H9 (cell line): ENCODE results near the gene GSC2. TPM values are rescaled to one million over a fixed set of nuclear protein-coding genes. Genes with fewer than 3 reads are reported as not detected.

Experiments
- DNase-seq: peaks from one replicate; pipeline ENCODE4 v3.0.0-alpha.2; 2017
- H2AFZ ChIP-seq: one replicate; pipeline ENCODE4 v1.6.1; 2013; ENCODE audit warnings: mild to moderate bottlenecking, low read length, control low read depth, moderate library complexity
- H2AK5ac ChIP-seq: 2 replicates; pipeline ENCODE4 v1.6.1; 2013; ENCODE audit warnings: low read length, control low read depth, mixed read lengths; ENCODE audit not compliant: insufficient read length
- H2BK120ac ChIP-seq: one replicate; pipeline ENCODE4 v1.6.1; 2013; ENCODE audit warnings: low read depth, mild to moderate bottlenecking, low read length, control low read depth, inconsistent platforms; ENCODE audit not compliant: poor library complexity, severe bottlenecking
- H2BK12ac ChIP-seq: 2 replicates; pipeline ENCODE4 v1.6.1; 2013; ENCODE audit warnings: low read length, control low read depth, mixed read lengths, low read depth; ENCODE audit not compliant: insufficient read length
- H2BK15ac ChIP-seq: 2 replicates; pipeline ENCODE4 v1.6.1; 2013; ENCODE audit warnings: low read depth, low read length, control low read depth
- H2BK20ac ChIP-seq: one replicate; pipeline ENCODE4 v1.6.1; 2013; ENCODE audit warnings: low read depth, mild to moderate bottlenecking, low read length, control low read depth, inconsistent platforms; ENCODE audit not compliant: poor library complexity, severe bottlenecking
- H2BK5ac ChIP-seq: 2 replicates; pipeline ENCODE4 v1.6.1; 2013; ENCODE audit warnings: low read length, control low read depth, mixed read lengths; ENCODE audit not compliant: insufficient read length
- H3K14ac ChIP-seq: 2 replicates; pipeline ENCODE4 v1.6.1; 2013; ENCODE audit warnings: low read length, control low read depth; ENCODE audit not compliant: insufficient read depth
- H3K18ac ChIP-seq: 2 replicates; pipeline ENCODE4 v1.6.1; 2013; ENCODE audit warnings: low read depth, mild to moderate bottlenecking, mixed read lengths, low read length, control low read depth; ENCODE audit not compliant: insufficient read length
- H3K23ac ChIP-seq: 2 replicates; pipeline ENCODE4 v1.6.1; 2013; ENCODE audit warnings: low read length, control low read depth, mixed read lengths, low read depth; ENCODE audit not compliant: insufficient read length
- H3K23me2 ChIP-seq: 2 replicates; pipeline ENCODE4 v1.6.1; 2013; ENCODE audit warnings: low read depth, mild to moderate bottlenecking, mixed read lengths, low read length, control low read depth; ENCODE audit not compliant: insufficient read length, poor library complexity, severe bottlenecking
- H3K27ac ChIP-seq: 2 replicates; pipeline ENCODE4 v1.5.1; 2013; ENCODE audit warnings: low read length, control low read depth, mixed read lengths, low read depth; ENCODE audit not compliant: insufficient read length
- H3K27me3 ChIP-seq: 2 replicates; pipeline ENCODE4 v1.6.1; 2013; ENCODE audit warnings: low read length, control low read depth, inconsistent platforms; ENCODE audit not compliant: insufficient read depth
- H3K4ac ChIP-seq: 2 replicates; pipeline ENCODE4 v1.6.1; 2013; ENCODE audit warnings: low read depth, mild to moderate bottlenecking, control low read depth, inconsistent platforms, low read length, moderate library complexity
- H3K4me1 ChIP-seq: 2 replicates; pipeline ENCODE4 v1.6.1; 2013; ENCODE audit warnings: low read length, control low read depth, inconsistent platforms; ENCODE audit not compliant: insufficient read depth
- H3K4me2 ChIP-seq: 2 replicates; pipeline ENCODE4 v1.6.1; 2013; ENCODE audit warnings: low read length, control low read depth, mixed read lengths; ENCODE audit not compliant: insufficient read length, insufficient read depth
- H3K56ac ChIP-seq: 2 replicates; pipeline ENCODE4 v1.6.1; 2013; ENCODE audit warnings: low read depth, mild to moderate bottlenecking, mixed read lengths, low read length, control low read depth; ENCODE audit not compliant: insufficient read length
- H3K79me1 ChIP-seq: 2 replicates; pipeline ENCODE4 v1.6.1; 2013; ENCODE audit warnings: low read depth, mild to moderate bottlenecking, moderate library complexity, low read length, control low read depth, inconsistent platforms; ENCODE audit not compliant: insufficient read depth, poor library complexity, severe bottlenecking
- H3K79me2 ChIP-seq: 2 replicates; pipeline ENCODE4 v1.6.1; 2013; ENCODE audit warnings: low read length, control low read depth, inconsistent platforms; ENCODE audit not compliant: insufficient read depth
- H3K9ac ChIP-seq: 2 replicates; pipeline ENCODE4 v1.6.1; 2013; ENCODE audit warnings: low read length, control low read depth, mixed read lengths; ENCODE audit not compliant: insufficient read length; ENCODE audit errors: extremely low read depth
- H3K9me3 ChIP-seq: one replicate; pipeline ENCODE4 v1.6.1; 2013; ENCODE audit warnings: low read depth, low read length, inconsistent platforms; ENCODE audit not compliant: control insufficient read depth
- H3T11ph ChIP-seq: one replicate; pipeline ENCODE4 v1.6.1; 2013; ENCODE audit warnings: mild to moderate bottlenecking, low read length, control low read depth, inconsistent platforms
- H4K20me1 ChIP-seq: one replicate; pipeline ENCODE4 v1.6.1; 2013; ENCODE audit not compliant: control insufficient read depth, insufficient read length, insufficient read depth
- H4K5ac ChIP-seq: 2 replicates; pipeline ENCODE4 v1.6.1; 2013; ENCODE audit warnings: low read depth, mild to moderate bottlenecking, mixed read lengths, low read length, control low read depth; ENCODE audit not compliant: insufficient read length
- H4K8ac ChIP-seq: replicated peaks from 2 replicates; pipeline ENCODE4 v1.6.1; 2013; ENCODE audit warnings: low read length, control low read depth, mixed read lengths, low read depth; ENCODE audit not compliant: insufficient read length
- H4K91ac ChIP-seq: 2 replicates; pipeline ENCODE4 v1.6.1; 2013; ENCODE audit warnings: low read depth, mild to moderate bottlenecking, moderate library complexity, mixed read lengths, low read length, control low read depth; ENCODE audit not compliant: insufficient read length
- H3K27ac Mint-ChIP-seq, 3 experiments: 2 replicates in 2 of 3; 3 replicates in 1 of 3; pipeline ENCODE4 v1.8.0; 2020 to 2021; ENCODE audit warnings: mixed read lengths in 3 of 3, mild to moderate bottlenecking in 1 of 3, moderate library complexity in 1 of 3
- H3K27me3 Mint-ChIP-seq: 2 replicates; pipeline ENCODE4 v1.8.0; 2021; ENCODE audit warnings: low read depth, mild to moderate bottlenecking, moderate library complexity, mixed read lengths
- H3K36me3 Mint-ChIP-seq, 3 experiments: 2 replicates in 2 of 3; 3 replicates in 1 of 3; pipeline ENCODE4 v1.8.0; 2020 to 2021; ENCODE audit warnings: low read depth in 3 of 3, mixed read lengths in 3 of 3; ENCODE audit not compliant: insufficient read depth in 1 of 3
- H3K4me1 Mint-ChIP-seq, 2 experiments: 2 replicates each; pipeline ENCODE4 v1.8.0; 2020; ENCODE audit warnings: mixed read lengths in 2 of 2
- H3K4me3 Mint-ChIP-seq, 2 experiments: 2 replicates in 1 of 2; 3 replicates in 1 of 2; pipeline ENCODE4 v1.8.0; 2020 to 2021; ENCODE audit warnings: mild to moderate bottlenecking in 2 of 2, mixed read lengths in 2 of 2, moderate library complexity in 1 of 2
- H3K9me3 Mint-ChIP-seq, 2 experiments: 2 replicates in 1 of 2; 3 replicates in 1 of 2; pipeline ENCODE4 v1.8.0; 2020; ENCODE audit warnings: mild to moderate bottlenecking in 2 of 2, mixed read lengths in 2 of 2, moderate library complexity in 1 of 2
- WGBS: extraction: QIAGEN DNeasy Blood & Tissue Kit; methylation state at CpG from one replicate; pipeline ENCODE4 v1.1.7; 2013; ENCODE audit warnings: missing lambda C conversion rate, low lambda C conversion rate, mixed read lengths; ENCODE audit not compliant: insufficient read length; ENCODE audit errors: extremely low coverage; 5-methylcytosine and 5-hydroxymethylcytosine counted together
- total RNA-seq: library from RNA; stranded (reverse); gene quantifications from 2 replicates; pipeline ENCODE4 v1.2.1, GENCODE V29; 2021
- TF ChIP-seq, protein P1 (sequence below): fragments of 200-600 bp; sonication (generic); conservative IDR thresholded peaks from 3 replicates; pipeline ENCODE4 v1.8.0; 2021; ENCODE audit warnings: antibody characterized with exemption, mild to moderate bottlenecking

The GSC2 gene
- total RNA-seq, 1 experiment from 2014 or later, result 0.22 TPM

DNA sequence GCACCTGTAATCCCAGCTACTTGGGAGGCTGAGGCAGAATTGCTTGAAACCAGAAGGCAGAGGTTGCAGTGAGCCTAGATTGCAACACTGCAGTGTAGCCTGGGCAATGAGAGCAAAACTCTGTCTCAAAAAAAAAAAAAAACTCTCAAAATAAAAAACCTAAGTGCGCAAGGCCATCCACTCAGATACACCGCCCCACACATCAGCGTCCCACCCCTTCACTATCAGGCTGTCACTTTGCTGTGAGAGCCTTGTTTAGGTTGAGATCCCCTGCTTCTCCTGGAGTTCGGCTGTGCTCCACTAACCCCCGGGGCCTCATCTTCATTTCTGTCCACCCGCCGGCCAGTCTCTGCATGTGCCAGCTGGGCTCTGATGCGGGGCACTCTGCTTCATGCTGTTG, 16.3 kb upstream of the GSC2 start:
- Histone ChIP-seq H2BK5ac (no peak overlapping the region), H4K91ac (no peak overlapping the region), H4K5ac (no peak overlapping the region), H3K79me1 (no peaks in the 10 kb centered on the region), H3K4me1 (no peaks in the 10 kb centered on the region; the same call in 1 of the 2 replicates), H2BK20ac (no peak overlapping the region), H2BK120ac (no peak overlapping the region), H3K4ac (no peak overlapping the region), H3K79me2 (no peaks in the 10 kb centered on the region), H3K18ac (no peak overlapping the region), H3K4me2 (no peak overlapping the region), H3K14ac (no peak overlapping the region), H4K20me1 (no peaks in the 10 kb centered on the region), H4K8ac (no peak overlapping the region), H3K56ac (no peak overlapping the region), H2AK5ac (no peak overlapping the region), H3K23me2 (peaks cover 7% of the 10 kb centered on the region), H3K9me3 (no peaks in the 10 kb centered on the region), H2BK12ac (no peak overlapping the region), H3T11ph (no peak overlapping the region), H3K9ac (no peak overlapping the region), H3K23ac (no peak overlapping the region), H2AFZ (no peak overlapping the region), H3K27ac (no peak overlapping the region), H3K27me3 (peaks cover 4% of the 10 kb centered on the region; the same call in 1 of the 2 replicates), H2BK15ac (no peak overlapping the region)
- DNase-seq, result no peak
- Mint-ChIP-seq H3K4me1 (peaks cover 11 to 22% of the 10 kb centered on the region in 2 experiments), H3K9me3 (no peaks in the 10 kb centered on the region), H3K4me3 (no peak overlapping the region), H3K36me3 (no peaks in the 10 kb centered on the region), H3K27me3 (peaks cover 86% of the 10 kb centered on the region), H3K27ac (no peak overlapping the region)
- TF ChIP-seq, protein P1, sequence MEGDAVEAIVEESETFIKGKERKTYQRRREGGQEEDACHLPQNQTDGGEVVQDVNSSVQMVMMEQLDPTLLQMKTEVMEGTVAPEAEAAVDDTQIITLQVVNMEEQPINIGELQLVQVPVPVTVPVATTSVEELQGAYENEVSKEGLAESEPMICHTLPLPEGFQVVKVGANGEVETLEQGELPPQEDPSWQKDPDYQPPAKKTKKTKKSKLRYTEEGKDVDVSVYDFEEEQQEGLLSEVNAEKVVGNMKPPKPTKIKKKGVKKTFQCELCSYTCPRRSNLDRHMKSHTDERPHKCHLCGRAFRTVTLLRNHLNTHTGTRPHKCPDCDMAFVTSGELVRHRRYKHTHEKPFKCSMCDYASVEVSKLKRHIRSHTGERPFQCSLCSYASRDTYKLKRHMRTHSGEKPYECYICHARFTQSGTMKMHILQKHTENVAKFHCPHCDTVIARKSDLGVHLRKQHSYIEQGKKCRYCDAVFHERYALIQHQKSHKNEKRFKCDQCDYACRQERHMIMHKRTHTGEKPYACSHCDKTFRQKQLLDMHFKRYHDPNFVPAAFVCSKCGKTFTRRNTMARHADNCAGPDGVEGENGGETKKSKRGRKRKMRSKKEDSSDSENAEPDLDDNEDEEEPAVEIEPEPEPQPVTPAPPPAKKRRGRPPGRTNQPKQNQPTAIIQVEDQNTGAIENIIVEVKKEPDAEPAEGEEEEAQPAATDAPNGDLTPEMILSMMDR, result no peak
- WGBS, result no CpG with 5 or more reads among the region's 8 CpGs
